GM21423 (cell line): ENCODE measurements around the gene INS.

Experiments
- ATAC-seq: cut with Tn5 transposase; IDR thresholded peaks from one replicate; pipeline ENCODE4 v1.9.1; 2021; ENCODE audit warnings: mild to moderate bottlenecking, moderate library complexity; ENCODE audit not compliant: unreplicated experiment

The INS gene

DNA sequence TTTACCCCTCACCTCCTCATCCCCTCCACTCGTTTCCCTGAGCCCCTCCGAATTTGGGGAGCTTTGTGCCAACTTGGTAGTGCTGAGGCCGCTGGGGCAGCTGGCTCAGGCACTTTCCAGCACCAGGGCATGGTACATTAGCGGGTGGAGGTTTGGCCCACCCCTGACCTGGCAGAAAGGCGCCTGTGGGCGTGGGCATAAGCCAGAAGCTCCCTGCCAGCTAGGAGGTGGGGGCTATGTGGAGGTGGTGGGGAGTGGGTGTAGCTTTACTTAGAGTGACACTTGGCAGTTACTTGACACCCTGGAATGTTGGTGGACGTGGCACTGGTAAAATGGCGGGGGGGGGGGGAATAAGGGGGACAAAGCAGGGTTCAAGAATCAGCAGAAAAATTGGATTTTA is 11.5 kb downstream of the INS start:
- ATAC-seq = no peak

- no peak for ATAC-seq
Observed at GRCh38 chr11:2148595-2148994, 12.4 kb downstream of the INS start.

- ATAC-seq = no peak
Observed at GRCh38 chr11:2147391-2147790, 13.6 kb downstream of the INS start.

DNA sequence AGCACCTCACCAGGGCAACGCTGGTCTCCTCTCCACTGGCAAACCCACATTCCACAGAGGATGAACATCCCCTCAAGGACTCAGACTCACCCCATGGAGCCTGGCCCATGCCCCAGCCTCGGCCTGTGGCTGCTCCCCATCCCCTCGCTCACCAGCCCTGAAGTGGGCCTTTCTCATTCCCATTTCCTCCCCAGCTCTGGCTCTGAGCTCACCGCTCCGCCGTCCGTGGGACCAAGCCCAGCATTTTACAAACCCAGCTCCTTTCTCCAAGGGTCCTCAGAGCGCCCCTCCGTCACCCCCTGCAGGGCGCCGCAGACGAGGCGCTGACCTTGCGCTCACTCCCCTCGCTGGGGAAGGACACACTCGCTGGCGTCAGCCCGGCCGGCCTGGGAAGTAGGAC is 15.0 kb downstream of the INS start:
- no peak for ATAC-seq

DNA sequence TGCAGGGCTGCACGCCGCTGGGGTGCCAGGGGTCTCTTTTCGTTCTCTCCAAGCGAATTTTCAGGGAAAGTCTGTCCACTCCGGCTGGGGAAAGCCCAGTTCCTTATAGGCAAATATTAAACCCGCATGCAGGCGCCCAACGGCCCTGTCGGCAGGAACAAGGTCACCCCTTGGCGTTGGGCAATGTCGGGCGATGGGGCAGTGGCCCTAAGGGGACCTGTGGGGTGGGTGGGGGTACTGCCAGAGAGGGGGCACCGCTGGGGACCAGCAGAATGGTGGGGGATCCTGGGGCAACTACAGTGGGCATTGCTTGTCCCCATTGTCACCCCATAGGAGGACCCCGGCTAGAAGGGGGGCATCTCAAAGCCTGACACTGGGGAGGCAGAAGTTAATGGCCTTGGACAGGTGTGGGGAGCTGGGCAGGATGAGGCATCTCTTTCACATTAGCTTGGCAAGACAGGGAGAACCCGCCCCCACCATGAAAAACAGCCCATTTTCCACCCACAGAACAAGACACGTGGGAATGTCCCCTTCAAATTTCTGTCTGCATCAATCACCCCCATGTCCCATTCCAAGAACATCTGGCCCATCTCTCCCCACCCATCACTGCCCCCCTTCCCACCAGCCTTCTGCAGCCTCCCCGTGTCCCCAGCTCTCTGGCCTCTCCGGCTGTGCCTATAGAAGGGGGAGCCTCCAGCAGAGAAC is 16.3 kb downstream of the INS start:
- ATAC-seq = no peak

- no peak for ATAC-seq
Observed at GRCh38 chr11:2143799-2144543, 17.0 kb downstream of the INS start.

- ATAC-seq = no peak
Observed at GRCh38 chr11:2143477-2143798, 17.6 kb downstream of the INS start.

GRCh38 chr11:2142762-2143202 is 18.2 kb downstream of the INS start:
- ATAC-seq = no peak

DNA sequence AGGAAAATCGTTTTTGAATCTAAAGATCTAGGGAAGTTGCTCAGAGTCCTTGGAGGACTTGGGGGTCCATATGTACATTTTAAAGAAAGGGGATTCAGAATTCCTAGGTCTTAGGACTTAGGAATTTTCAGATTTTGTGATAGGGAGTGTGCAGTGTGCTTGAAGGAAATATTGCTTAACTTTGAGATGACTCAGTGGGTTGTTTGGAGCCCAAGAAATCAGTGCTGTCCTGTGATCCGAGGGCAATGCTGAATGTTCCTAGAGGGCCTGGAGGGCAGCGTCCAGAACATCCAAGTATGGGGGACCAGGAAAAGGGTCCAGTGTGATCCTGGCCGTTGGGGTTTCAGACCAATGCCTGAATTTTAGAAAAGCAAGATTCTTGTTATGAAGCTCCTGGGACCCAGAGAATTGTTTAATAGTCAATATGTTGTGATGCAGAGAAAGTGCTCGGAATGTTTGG is 18.7 kb downstream of the INS start:
- ATAC-seq = no peak

DNA sequence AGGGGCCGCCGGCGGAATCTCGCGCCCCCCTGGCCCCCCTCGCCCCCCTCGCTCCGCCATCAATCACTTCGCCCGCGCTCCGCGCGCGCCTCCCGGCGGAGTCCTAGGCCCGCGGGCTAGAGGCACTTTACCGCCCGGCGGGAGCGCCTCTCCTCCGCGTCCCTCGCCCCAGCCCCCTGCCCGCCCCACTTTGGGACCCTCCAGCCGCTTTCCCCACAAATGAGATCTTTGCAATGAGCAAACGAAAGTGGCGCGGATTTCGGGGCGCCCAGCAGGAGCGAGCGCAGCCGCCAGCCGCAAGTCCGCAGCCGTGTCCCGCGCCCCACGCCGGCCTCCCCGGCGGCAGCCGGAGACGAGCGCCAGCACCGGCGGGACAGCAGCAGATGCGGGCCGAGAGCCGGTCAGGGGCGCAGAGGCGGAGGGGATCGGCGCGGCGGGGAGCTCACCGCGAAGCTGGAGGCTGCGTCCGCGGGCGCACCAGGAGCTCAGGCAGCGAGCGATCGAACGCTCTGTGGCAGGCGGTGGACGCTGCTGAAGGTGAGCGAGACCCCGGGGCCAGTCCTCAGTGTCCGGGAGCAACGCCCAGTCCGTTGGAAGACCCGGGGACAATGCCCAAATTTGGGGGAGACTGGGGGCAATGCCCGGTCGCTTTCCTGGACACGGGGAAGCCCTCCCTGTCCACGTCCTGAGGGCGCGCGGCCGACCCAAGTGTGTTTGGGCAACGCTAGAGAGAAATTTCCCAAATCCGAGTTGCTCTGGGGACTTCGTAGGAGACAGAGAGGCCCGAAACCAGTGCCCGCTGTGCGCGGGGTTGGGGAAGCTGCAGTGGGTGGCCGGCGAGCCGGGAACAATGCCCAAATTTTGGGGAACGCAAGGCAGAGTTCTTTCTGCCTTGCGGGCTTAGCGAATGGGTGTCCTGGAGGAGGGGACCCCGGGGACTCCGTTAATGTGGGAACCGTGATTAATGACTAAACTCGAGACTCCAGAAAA is 20.3 kb downstream of the INS start:
- no peak for ATAC-seq

- ATAC-seq = no peak
Observed at GRCh38 chr11:2139621-2140337, 21.2 kb downstream of the INS start.

DNA sequence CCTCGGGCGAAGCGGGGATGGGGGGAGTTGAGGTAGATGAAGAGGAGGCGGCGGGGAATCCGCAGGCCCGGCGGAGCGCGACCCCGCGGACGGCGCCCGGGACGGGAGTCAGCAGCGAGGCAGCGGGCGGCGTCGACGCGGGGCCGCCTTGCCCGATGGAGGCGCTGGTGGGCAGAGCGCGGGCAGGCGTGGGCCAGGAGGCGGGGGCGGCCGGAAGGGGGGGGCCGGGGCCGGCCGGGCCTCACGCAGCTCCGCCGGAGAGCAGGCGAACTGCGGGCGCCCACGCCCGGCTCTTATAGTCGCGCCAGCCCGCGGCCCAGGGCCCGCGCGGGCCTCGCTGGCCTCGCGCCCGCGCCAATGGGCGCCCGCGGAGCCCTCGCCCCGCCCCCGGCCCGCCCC is 21.9 kb downstream of the INS start, which contains the start of gene IGF2:
Gene IGF2, minus strand, starts transcription at position 267 of the 399 bp plus-strand sequence. CDS start 3,866 bp downstream, outside the sequence.
- ATAC-seq = no peak

GRCh38 chr11:2138431-2139122 is 22.4 kb downstream of the INS start:
- no peak for ATAC-seq

GRCh38 chr11:2138068-2138430 is 23.0 kb downstream of the INS start:
- ATAC-seq = no peak

- no peak for ATAC-seq
Observed at GRCh38 chr11:2137202-2138067, 23.6 kb downstream of the INS start.

DNA sequence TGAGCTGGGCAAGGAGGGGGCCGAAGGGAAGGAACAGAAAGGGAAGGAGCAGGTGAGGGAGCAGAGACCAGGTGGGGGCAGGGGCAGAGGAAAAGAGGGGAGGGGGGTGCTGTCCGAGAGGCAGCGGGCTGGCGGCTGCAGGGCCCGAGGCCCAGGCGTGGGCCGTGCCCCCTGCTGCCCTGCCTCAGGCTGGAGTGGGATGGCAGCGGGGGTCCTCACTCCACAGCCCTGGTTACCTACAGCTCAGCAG is 24.1 kb downstream of the INS start:
- no peak for ATAC-seq

GRCh38 chr11:2136209-2136951 is 24.6 kb downstream of the INS start:
- no peak for ATAC-seq

DNA sequence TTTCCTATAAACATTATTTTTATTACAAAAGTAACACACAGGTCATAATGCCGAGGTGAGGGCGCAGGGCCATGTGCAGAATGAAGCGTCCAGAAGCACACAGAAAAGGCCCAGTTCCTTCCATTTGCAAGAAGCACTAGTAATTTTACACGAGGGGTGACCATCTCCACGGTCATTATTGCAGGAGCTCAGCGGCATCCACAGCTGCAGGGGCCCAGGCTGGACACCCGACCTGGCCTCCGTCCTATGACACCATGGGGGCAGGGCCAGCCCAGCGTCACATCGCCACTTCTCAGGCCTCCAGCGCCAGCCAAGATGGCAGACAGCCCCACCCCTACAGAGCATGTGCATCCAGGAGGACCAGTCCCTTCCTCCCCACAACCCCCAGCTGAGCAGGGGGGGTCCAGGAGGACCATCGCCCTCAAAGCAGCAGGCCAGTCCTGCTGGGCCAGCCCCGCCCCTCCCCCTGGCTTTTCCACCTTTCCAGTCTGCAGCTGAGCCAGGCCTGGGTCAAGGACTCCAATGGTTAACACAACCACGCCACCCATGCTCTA is 25.3 kb downstream of the INS start:
- ATAC-seq = no peak
